ENCODE results near the gene STOX2. TPM values are rescaled to one million over a fixed set of nuclear protein-coding genes. Genes with fewer than 3 reads are reported as not detected.

Gene STOX2
- total RNA-seq, 2 donors from 2014 or later, result 18.5 to 25.8 TPM

DNA sequence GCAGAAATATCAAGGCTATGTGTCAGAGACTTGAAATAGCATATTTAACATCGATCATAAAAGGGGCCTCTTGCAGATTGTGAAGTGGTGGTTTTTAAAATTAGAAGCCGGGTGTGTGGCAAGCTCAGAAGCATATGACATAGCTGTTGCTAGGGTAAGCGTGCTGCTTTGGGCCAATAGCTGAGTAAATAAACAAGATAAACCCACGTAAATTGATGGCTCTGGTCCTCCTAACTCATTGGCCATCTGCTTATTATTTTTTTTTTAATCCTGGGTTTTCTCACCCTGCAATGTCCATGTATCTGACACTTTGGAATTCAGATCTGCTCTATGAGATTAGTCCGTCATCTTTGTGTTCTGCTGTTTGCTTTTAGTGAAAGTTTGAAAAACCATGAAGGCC is 32.6 kb upstream of the STOX2 start:
- H3K27me3 ChIP-seq, result no peaks in the 10 kb centered on the region
- H3K4me3 ChIP-seq, result no peak overlapping the region
- H3K4me1 ChIP-seq, result peaks cover 0 to 27% of the 10 kb centered on the region in 2 donors
- peak overlapping the region; percentile 41 to 51 for H3K27ac ChIP-seq
- DNase-seq (ENCODE audit: low spot score), result no peak
- no peaks in the 10 kb centered on the region for H3K9me3 ChIP-seq
- H3K36me3 ChIP-seq, result no peaks in the 10 kb centered on the region
- TF ChIP-seq, protein P1, sequence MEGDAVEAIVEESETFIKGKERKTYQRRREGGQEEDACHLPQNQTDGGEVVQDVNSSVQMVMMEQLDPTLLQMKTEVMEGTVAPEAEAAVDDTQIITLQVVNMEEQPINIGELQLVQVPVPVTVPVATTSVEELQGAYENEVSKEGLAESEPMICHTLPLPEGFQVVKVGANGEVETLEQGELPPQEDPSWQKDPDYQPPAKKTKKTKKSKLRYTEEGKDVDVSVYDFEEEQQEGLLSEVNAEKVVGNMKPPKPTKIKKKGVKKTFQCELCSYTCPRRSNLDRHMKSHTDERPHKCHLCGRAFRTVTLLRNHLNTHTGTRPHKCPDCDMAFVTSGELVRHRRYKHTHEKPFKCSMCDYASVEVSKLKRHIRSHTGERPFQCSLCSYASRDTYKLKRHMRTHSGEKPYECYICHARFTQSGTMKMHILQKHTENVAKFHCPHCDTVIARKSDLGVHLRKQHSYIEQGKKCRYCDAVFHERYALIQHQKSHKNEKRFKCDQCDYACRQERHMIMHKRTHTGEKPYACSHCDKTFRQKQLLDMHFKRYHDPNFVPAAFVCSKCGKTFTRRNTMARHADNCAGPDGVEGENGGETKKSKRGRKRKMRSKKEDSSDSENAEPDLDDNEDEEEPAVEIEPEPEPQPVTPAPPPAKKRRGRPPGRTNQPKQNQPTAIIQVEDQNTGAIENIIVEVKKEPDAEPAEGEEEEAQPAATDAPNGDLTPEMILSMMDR (IDR thresholded peaks at IDR 0.05), result no peak

DNA sequence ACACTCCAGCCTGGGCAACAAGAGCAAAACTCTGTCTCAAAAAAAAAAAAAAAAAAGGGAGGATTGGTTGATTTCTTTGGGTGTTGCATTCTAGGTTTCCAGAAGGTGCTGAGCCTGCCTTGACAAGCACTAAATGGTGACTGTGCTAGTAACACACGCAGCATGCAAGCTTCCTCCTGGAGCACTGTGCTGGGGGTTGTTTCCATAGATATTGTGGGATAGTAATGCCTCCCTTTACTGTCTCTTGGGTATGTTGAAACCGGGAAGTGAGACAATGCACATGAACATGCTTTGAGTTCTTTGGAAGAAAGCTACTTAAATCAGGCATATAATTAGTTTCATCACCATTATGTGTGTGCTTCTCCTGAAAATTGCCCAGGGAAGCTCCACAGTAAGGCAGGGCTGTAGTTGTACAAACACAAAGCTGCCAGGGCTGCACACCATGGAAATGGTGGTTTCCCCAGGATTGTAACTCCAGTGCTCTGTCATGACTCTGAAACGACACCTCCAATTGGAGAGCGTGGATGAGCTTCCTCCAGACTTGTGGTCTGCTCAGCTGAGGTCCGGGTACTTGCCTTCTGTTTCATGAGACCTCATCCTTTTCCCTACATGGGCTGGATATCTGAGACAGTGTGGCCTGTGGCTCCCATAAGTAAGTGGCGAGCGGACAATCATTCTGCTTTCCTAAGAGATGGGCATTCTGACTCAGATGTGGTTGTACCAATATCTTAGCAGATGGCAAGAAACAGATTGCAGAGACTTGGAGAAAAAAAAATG is 31.5 kb upstream of the STOX2 start:
- DNase-seq (ENCODE audit: low spot score), result no peak
- H3K4me1 ChIP-seq, result peaks cover 0 to 27% of the 10 kb centered on the region in 2 donors
- no peaks in the 10 kb centered on the region for H3K36me3 ChIP-seq
- H3K27me3 ChIP-seq, result no peaks in the 10 kb centered on the region
- peak overlapping the region in 1 of 2 donors; percentile 41 for H3K27ac ChIP-seq
- no peak overlapping the region for H3K4me3 ChIP-seq
- H3K9me3 ChIP-seq, result no peaks in the 10 kb centered on the region
- TF ChIP-seq, protein P1 (IDR thresholded peaks at IDR 0.05), result no peak

DNA sequence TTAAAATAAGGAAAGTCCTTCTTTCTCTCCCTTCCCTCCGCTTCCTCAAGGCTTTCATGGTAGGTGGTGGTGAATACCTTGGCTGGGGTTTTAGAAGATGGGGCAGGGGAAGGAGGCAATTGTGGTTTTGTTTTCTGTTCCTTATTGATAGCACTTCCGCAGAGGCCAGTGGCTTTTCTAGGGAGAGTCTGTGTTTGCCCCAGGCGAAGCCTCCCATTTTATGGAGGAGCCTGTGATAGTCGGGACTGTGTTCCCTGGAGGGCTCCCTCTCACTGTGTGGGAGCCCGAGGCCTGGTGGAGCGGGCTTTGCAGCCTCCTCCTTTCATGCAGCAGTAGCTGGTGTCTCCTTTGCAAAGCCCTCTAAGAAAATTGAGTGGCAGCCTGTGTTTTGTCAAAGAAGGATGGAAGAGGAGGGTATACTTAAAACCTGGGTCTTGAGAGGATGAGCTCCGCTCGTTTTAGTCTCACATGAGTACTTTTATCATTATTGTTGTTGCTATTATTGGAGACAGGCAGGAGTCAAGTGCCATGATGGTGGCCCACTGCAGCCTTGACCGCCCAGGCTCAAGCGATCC is 29.8 kb upstream of the STOX2 start:
- Histone ChIP-seq H3K4me1 (peaks cover 0 to 27% of the 10 kb centered on the region in 2 donors), H3K27ac (peak overlapping the region; percentile 82 to 88), H3K9me3 (no peaks in the 10 kb centered on the region), H3K4me3 (no peak overlapping the region), H3K27me3 (no peaks in the 10 kb centered on the region), H3K36me3 (no peaks in the 10 kb centered on the region)
- DNase-seq (ENCODE audit: low spot score), result no peak
- TF ChIP-seq, protein P1 (IDR thresholded peaks at IDR 0.05), result no peak

DNA sequence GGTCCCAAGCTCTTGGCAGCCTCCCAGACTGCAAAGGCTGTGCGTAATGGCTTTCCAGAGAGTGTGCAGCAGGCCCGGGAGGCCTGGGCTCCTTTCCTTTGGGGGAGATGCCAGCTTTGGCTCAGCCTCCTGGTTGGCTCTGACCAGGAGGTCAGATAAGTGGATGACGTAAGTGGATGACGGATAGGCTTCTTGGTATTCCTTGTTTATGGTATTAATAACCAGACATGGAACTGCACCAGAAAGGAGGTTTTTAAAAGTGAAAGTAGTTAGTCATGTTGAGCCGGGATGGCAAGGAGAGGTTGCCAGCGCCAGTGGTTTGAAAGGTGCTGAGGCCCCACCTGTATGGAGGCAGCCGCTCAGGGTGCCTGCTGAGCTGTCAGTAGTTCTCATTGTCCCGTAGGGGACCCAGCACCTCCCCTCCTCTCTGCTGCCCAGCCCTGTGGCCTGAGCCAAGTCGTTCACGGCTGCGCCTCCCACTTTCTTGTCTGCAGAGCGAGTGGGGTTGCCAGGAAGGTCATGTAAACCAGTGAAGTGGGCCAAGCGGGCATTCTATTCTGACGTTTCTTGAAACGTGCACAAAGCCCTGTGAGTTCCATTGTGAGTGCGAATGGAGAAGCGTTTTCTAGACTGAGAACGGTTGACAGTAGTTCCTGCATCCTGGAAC is 28.7 kb upstream of the STOX2 start:
- Histone ChIP-seq H3K36me3 (no peaks in the 10 kb centered on the region), H3K27ac (peak overlapping the region; percentile 82 to 88), H3K27me3 (no peaks in the 10 kb centered on the region), H3K9me3 (no peaks in the 10 kb centered on the region), H3K4me1 (peaks cover 0 to 21% of the 10 kb centered on the region in 2 donors), H3K4me3 (peak overlapping the region; percentile 40 to 49)
- TF ChIP-seq, protein P1 (IDR thresholded peaks at IDR 0.05), result no peak
- peak; percentile 84 for DNase-seq (ENCODE audit: low spot score)

DNA sequence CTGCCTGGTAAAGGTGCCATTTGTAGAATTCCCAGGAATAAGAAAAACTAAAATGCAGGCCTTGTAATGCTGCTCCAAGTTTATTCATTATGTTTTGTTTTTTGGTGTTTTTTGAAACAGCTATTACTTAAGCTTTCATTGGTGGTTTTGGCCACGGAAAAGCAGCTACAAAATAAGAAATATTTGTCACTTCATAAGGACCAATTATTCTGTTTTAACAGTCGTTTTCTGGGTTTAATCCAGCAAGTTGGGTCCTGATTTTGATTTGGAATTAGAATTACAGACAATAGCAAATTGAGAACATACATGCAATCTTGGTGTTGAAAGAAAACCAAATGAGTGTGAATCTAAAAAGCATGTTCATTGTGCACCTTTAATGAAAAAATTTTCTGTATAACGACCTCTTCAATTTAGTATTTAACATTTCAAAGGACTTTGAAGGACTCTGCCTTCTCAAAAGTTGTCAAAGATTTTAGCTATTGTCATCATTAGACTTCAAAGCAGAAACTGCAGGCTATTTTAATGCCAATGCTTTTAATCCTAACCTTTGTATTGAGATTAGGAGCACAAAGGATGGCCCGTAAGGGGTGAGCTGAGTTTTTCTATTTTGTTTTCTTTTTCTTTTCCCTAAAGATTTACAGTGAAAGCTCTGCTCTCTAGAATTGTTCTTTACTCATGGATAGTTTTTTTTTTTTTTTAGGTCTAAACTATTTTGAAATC is 26.7 kb upstream of the STOX2 start:
- TF ChIP-seq, protein P1 (IDR thresholded peaks at IDR 0.05), result no peak
- H3K27ac ChIP-seq, result no peak overlapping the region
- no peak for DNase-seq (ENCODE audit: low spot score)
- no peaks in the 10 kb centered on the region for H3K27me3 ChIP-seq
- H3K4me1 ChIP-seq, result peaks cover 0 to 20% of the 10 kb centered on the region in 2 donors
- H3K4me3 ChIP-seq, result no peak overlapping the region
- no peaks in the 10 kb centered on the region for H3K36me3 ChIP-seq
- no peaks in the 10 kb centered on the region for H3K9me3 ChIP-seq
